K562 (cell line): ENCODE data around the gene ZNF865. TPM values are rescaled to one million over a fixed set of nuclear protein-coding genes. Genes with fewer than 3 reads are reported as not detected.

Experiments
- DDX20 ChIP-seq: fragments of 450-650 bp; IDR thresholded peaks from 2 replicates; pipeline ENCODE4 v1.6.1; 2016; ENCODE audit warnings: missing genetic modification characterization, low read depth, mild to moderate bottlenecking, missing compliant biosample characterization, moderate library complexity
- SAFB2 ChIP-seq: fragments of 200-400 bp; formaldehyde crosslinking; IDR thresholded peaks from 2 replicates; pipeline ENCODE4 v1.6.1; 2018; ENCODE audit warnings: borderline replicate concordance, low read length, low read depth, moderate library complexity; ENCODE audit not compliant: severe bottlenecking
- TRIM24 ChIP-seq, 2 experiments: fragments of 450-650 bp; IDR thresholded peaks; 2 replicates each; pipeline ENCODE4 v1.6.1; 2016
- polyA plus RNA-seq, 8 experiments: library from polyadenylated mRNA; depleted of rRNA in 4 of 8; stranded (reverse) in 5 of 8; unstranded in 3 of 8; fragments of >200 nt; fragmentation: Nextera tagmentation in 2 of 8; fragmentation: Illumina TruSeq in 1 of 8; extraction: Ambion mirVana in 2 of 8; extraction: Trizol in 1 of 8; gene quantifications; 2 replicates each; pipeline versions ENCODE4 v1.2.1 to v1.2.3, GENCODE V29; 2011 to 2014; ENCODE audit warnings: inconsistent platforms in 1 of 8, missing spikeins in 1 of 8
- total RNA-seq, 7 experiments: library from RNA; depleted of rRNA in 6 of 7; stranded (reverse); fragments of >200 nt in 6 of 7; fragmentation: Illumina TruSeq in 2 of 7; extraction: Trizol in 2 of 7; gene quantifications; 2 replicates each; pipeline versions ENCODE4 v1.2.1 to v1.2.3, GENCODE V29; 2011 to 2021; ENCODE audit warnings: low replicate concordance in 1 of 7
- TF ChIP-seq, protein P1 (sequence below): fragments of 450-650 bp; IDR thresholded peaks from 2 replicates; pipeline ENCODE4 v1.6.1; 2016; ENCODE audit warnings: low read depth

Gene ZNF865
- total and polyA plus RNA-seq, 9 of the 15 experiments (the other 6 are each of a cell fraction or from before 2014, with no cell fraction given) = 0.40 to 18.8 (median 1.6) TPM; not detected in 2

GRCh38 chr19:55642153-55643002, 36.9 kb downstream of the ZNF865 start (continued):
- TF ChIP-seq SAFB2 (no peak), DDX20 (no peak), TRIM24 (IDR thresholded peaks at IDR 0.05) (no peak)
- TF ChIP-seq, protein P1, sequence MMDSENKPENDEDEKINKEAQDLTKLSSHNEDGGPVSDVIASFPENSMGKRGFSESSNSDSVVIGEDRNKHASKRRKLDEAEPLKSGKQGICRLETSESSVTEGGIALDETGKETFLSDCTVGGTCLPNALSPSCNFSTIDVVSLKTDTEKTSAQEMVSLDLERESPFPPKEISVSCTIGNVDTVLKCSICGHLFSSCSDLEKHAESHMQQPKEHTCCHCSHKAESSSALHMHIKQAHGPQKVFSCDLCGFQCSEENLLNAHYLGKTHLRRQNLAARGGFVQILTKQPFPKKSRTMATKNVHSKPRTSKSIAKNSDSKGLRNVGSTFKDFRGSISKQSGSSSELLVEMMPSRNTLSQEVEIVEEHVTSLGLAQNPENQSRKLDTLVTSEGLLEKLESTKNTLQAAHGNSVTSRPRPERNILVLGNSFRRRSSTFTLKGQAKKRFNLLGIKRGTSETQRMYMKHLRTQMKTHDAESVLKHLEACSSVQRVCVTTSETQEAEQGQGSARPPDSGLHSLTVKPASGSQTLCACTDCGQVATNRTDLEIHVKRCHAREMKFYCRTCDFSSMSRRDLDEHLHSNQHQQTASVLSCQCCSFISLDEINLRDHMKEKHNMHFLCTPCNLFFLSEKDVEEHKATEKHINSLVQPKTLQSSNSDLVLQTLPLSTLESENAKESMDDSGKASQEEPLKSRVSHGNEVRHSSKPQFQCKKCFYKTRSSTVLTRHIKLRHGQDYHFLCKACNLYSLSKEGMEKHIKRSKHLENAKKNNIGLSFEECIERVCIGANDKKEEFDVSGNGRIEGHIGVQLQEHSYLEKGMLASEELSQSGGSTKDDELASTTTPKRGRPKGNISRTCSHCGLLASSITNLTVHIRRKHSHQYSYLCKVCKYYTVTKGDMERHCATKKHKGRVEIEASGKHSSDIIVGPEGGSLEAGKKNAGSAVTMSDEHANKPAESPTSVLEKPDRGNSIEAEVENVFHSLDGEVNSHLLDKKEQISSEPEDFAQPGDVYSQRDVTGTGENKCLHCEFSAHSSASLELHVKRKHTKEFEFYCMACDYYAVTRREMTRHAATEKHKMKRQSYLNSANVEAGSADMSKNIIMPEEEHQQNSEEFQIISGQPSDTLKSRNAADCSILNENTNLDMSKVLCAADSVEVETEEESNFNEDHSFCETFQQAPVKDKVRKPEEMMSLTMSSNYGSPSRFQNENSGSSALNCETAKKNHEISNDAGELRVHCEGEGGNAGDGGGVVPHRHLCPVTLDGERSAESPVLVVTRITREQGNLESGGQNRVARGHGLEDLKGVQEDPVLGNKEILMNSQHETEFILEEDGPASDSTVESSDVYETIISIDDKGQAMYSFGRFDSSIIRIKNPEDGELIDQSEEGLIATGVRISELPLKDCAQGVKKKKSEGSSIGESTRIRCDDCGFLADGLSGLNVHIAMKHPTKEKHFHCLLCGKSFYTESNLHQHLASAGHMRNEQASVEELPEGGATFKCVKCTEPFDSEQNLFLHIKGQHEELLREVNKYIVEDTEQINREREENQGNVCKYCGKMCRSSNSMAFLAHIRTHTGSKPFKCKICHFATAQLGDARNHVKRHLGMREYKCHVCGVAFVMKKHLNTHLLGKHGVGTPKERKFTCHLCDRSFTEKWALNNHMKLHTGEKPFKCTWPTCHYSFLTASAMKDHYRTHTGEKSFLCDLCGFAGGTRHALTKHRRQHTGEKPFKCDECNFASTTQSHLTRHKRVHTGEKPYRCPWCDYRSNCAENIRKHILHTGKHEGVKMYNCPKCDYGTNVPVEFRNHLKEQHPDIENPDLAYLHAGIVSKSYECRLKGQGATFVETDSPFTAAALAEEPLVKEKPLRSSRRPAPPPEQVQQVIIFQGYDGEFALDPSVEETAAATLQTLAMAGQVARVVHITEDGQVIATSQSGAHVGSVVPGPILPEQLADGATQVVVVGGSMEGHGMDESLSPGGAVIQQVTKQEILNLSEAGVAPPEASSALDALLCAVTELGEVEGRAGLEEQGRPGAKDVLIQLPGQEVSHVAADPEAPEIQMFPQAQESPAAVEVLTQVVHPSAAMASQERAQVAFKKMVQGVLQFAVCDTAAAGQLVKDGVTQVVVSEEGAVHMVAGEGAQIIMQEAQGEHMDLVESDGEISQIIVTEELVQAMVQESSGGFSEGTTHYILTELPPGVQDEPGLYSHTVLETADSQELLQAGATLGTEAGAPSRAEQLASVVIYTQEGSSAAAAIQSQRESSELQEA = no peak
